H1 (cell line): ENCODE measurements around the gene SPOPL. TPM values are rescaled to one million over a fixed set of nuclear protein-coding genes. Genes with fewer than 3 reads are reported as not detected.
A peak's percentile ranks its signal among the peaks of the same experiment; 100 is the strongest.

ENCODE experiments used
- CTCF ChIA-PET: fragments of 300-600 bp; sonication (Branson Sonifier 250); formaldehyde crosslinking; loops from one replicate; lab custom pipeline; 2021; ENCODE audit not compliant: partially characterized antibody; lab: Charles Lee
- POLR2A ChIA-PET: fragments of 300-600 bp; sonication (Branson Sonifier 250); formaldehyde crosslinking; loops from one replicate; lab custom pipeline; 2021; ENCODE audit warnings: inconsistent platforms; ENCODE audit not compliant: partially characterized antibody; lab: Charles Lee
- DNase-seq, 2 experiments: peaks; one replicate each; pipeline versions ENCODE4 v3.0.0 to v3.0.0-alpha.2; 2010 to 2022; ENCODE audit warnings: low spot score in 2 of 2, low read depth in 1 of 2, mixed read lengths in 1 of 2
- FAIRE-seq: peaks from 2 replicates; lab custom pipeline; 2011; peaks lifted over from hg19 to GRCh38; lab: Jason Lieb, UNC
- H2AFZ ChIP-seq: 2 replicates; pipeline ENCODE4 v1.8.1; 2012; ENCODE audit warnings: low read length, inconsistent platforms
- H2AK5ac ChIP-seq: 2 replicates; pipeline ENCODE4 v1.6.1; 2013; ENCODE audit warnings: low read depth, low read length
- H2BK120ac ChIP-seq: replicated peaks from 2 replicates; pipeline ENCODE3; 2013; ENCODE audit warnings: low read depth, low read length, inconsistent platforms
- H2BK12ac ChIP-seq: 2 replicates; pipeline ENCODE4 v1.6.1; 2013; ENCODE audit warnings: low read depth, low read length
- H2BK15ac ChIP-seq: 2 replicates; pipeline ENCODE4 v1.6.1; 2013; ENCODE audit warnings: low read length
- H2BK20ac ChIP-seq: 2 replicates; pipeline ENCODE4 v1.6.1; 2013; ENCODE audit warnings: low read length
- H2BK5ac ChIP-seq: 2 replicates; pipeline ENCODE4 v1.6.1; 2013; ENCODE audit warnings: low read depth, low read length
- H3K14ac ChIP-seq: 2 replicates; pipeline ENCODE4 v1.6.1; 2013; ENCODE audit warnings: inconsistent platforms; ENCODE audit not compliant: insufficient read length
- H3K18ac ChIP-seq: 2 replicates; pipeline ENCODE4 v1.6.1; 2013; ENCODE audit warnings: low read length; ENCODE audit errors: extremely low read depth
- H3K23ac ChIP-seq: 2 replicates; pipeline ENCODE4 v1.6.1; 2013; ENCODE audit warnings: inconsistent platforms; ENCODE audit not compliant: insufficient read length
- H3K23me2 ChIP-seq: 2 replicates; pipeline ENCODE4 v1.6.1; 2013; ENCODE audit warnings: low read depth, low read length
- H3K27ac ChIP-seq: 2 replicates; pipeline ENCODE4 v1.6.1; 2011; ENCODE audit warnings: low read depth, low read length, inconsistent platforms
- H3K27me3 ChIP-seq, 4 experiments: replicated peaks in 1 of 4; 1 replicate in 1 of 4; 2 replicates in 3 of 4; pipeline versions ENCODE4 v1.6.1 to v1.8.1; 2011 to 2013; ENCODE audit warnings: low read length in 3 of 4, mild to moderate bottlenecking in 3 of 4, inconsistent platforms in 2 of 4, mixed read lengths in 2 of 4, moderate library complexity in 1 of 4; ENCODE audit not compliant: control insufficient read depth in 3 of 4, insufficient read depth in 3 of 4; ENCODE audit errors: extremely low read depth in 1 of 4
- H3K36me3 ChIP-seq, 4 experiments: 2 replicates each; pipeline versions ENCODE4 v1.6.1 to v1.8.1; 2011 to 2013; ENCODE audit warnings: mild to moderate bottlenecking in 4 of 4, low read length in 3 of 4, moderate library complexity in 2 of 4, control low read depth in 1 of 4, inconsistent platforms in 1 of 4; ENCODE audit not compliant: insufficient read depth in 4 of 4, control insufficient read depth in 2 of 4
- H3K4ac ChIP-seq: replicated peaks from 2 replicates; pipeline ENCODE3; 2013; ENCODE audit warnings: low read length, low read depth, mixed read lengths, inconsistent platforms; ENCODE audit not compliant: insufficient read length
- H3K4me1 ChIP-seq, 4 experiments: replicated peaks in 1 of 4; 1 replicate in 1 of 4; 2 replicates in 3 of 4; pipeline versions ENCODE4 v1.6.1 to v1.8.1; 2011 to 2013; ENCODE audit warnings: low read length in 3 of 4, inconsistent platforms in 2 of 4, mixed read lengths in 1 of 4; ENCODE audit not compliant: insufficient read depth in 4 of 4, control insufficient read depth in 3 of 4
- H3K4me2 ChIP-seq, 2 experiments: 2 replicates each; pipeline versions ENCODE4 v1.6.1 to v1.8.1; 2011 to 2013; ENCODE audit warnings: low read depth in 2 of 2, low read length in 2 of 2, control low read depth in 1 of 2, inconsistent platforms in 1 of 2, mild to moderate bottlenecking in 1 of 2; ENCODE audit not compliant: insufficient read depth in 1 of 2
- H3K4me3 ChIP-seq, 4 experiments: fragments of 200-600, 300-600 bp in 1 of 4; sonication (generic), shearing (Covaris generic), sonication (Bioruptor Twin) in 1 of 4; 2 replicates each; pipeline versions ENCODE4 v1.5.1 to v1.8.1; 2011 to 2016; ENCODE audit warnings: low read length in 4 of 4, low read depth in 3 of 4, control low read depth in 2 of 4, inconsistent platforms in 2 of 4, mild to moderate bottlenecking in 2 of 4, mixed read lengths in 1 of 4, moderate library complexity in 1 of 4; ENCODE audit not compliant: insufficient read depth in 2 of 4; ENCODE audit errors: extremely low read depth in 1 of 4
- H3K56ac ChIP-seq: replicated peaks from 2 replicates; pipeline ENCODE3; 2013; ENCODE audit warnings: low read depth, mild to moderate bottlenecking, mixed read lengths, low read length, inconsistent platforms; ENCODE audit not compliant: insufficient read length
- H3K79me1 ChIP-seq: 2 replicates; pipeline ENCODE4 v1.6.1; 2013; ENCODE audit warnings: low read depth, low read length, control low read depth
- H3K79me2 ChIP-seq, 2 experiments: 2 replicates each; pipeline versions ENCODE4 v1.6.1 to v1.8.1; 2012 to 2013; ENCODE audit warnings: low read length in 2 of 2, mild to moderate bottlenecking in 2 of 2, inconsistent platforms in 1 of 2; ENCODE audit not compliant: insufficient read depth in 2 of 2, control insufficient read depth in 1 of 2
- H3K9ac ChIP-seq, 4 experiments: replicated peaks in 1 of 4; 1 replicate in 1 of 4; 2 replicates in 3 of 4; pipeline versions ENCODE4 v1.6.1 to v1.8.1; 2011 to 2013; ENCODE audit warnings: low read depth in 3 of 4, low read length in 3 of 4, control low read depth in 2 of 4, mild to moderate bottlenecking in 2 of 4, moderate library complexity in 2 of 4, inconsistent platforms in 1 of 4; ENCODE audit errors: extremely low read depth in 1 of 4
- H3K9me3 ChIP-seq, 2 experiments: 2 replicates each; pipeline versions ENCODE4 v1.6.1 to v1.8.1; 2012 to 2013; ENCODE audit warnings: mild to moderate bottlenecking in 2 of 2, moderate library complexity in 2 of 2, control low read depth in 1 of 2, inconsistent platforms in 1 of 2, low read depth in 1 of 2, low read length in 1 of 2, mixed read lengths in 1 of 2; ENCODE audit not compliant: insufficient read depth in 2 of 2
- H4K20me1 ChIP-seq, 2 experiments: replicated peaks in 1 of 2; 2 replicates each; pipeline versions ENCODE3 to v1.8.1; 2011 to 2013; ENCODE audit warnings: inconsistent platforms in 2 of 2, low read length in 2 of 2, mild to moderate bottlenecking in 1 of 2; ENCODE audit not compliant: insufficient read depth in 2 of 2, control insufficient read depth in 1 of 2
- H4K5ac ChIP-seq: 2 replicates; pipeline ENCODE4 v1.6.1; 2013; ENCODE audit warnings: low read length, low read depth, mixed read lengths, inconsistent platforms; ENCODE audit not compliant: insufficient read length
- H4K8ac ChIP-seq: 2 replicates; pipeline ENCODE4 v1.8.0; 2013; ENCODE audit warnings: mild to moderate bottlenecking, moderate library complexity, low read length, inconsistent platforms; ENCODE audit not compliant: insufficient read depth; ENCODE audit errors: extremely low read depth
- H4K91ac ChIP-seq: replicated peaks from 2 replicates; pipeline ENCODE3; 2013; ENCODE audit warnings: low read length, mixed read lengths, inconsistent platforms; ENCODE audit not compliant: insufficient read length
- CEBPB ChIP-seq: IDR thresholded peaks from 2 replicates; pipeline ENCODE4 v1.6.1; 2012; ENCODE audit warnings: low read depth, low read length
- CTBP2 ChIP-seq: IDR thresholded peaks from 2 replicates; pipeline ENCODE4 v1.7.0; 2011; ENCODE audit warnings: borderline replicate concordance, mild to moderate bottlenecking, moderate library complexity, mixed read lengths, low read length; ENCODE audit not compliant: insufficient read depth, insufficient read length
- GTF2F1 ChIP-seq: IDR thresholded peaks from 2 replicates; pipeline ENCODE4 v1.6.1; 2012; ENCODE audit warnings: low read depth, low read length, improper control_type of control experiment, borderline replicate concordance
- PHF8 ChIP-seq: fragments of 200-600 bp; sonication (generic); conservative IDR thresholded peaks from 2 replicates; pipeline ENCODE4 v1.7.1; 2012; ENCODE audit warnings: low read depth, mild to moderate bottlenecking, inconsistent platforms, low read length, moderate library complexity
- RAD21 ChIP-seq, 2 experiments: IDR thresholded peaks in 1 of 2; conservative IDR thresholded peaks in 1 of 2; 2 replicates each; pipeline ENCODE4 v1.6.1; 2011; ENCODE audit warnings: low read depth in 2 of 2, low read length in 2 of 2, improper control_type of control experiment in 1 of 2, inconsistent platforms in 1 of 2, mild to moderate bottlenecking in 1 of 2, moderate library complexity in 1 of 2
- RBBP5 ChIP-seq: IDR thresholded peaks from 2 replicates; pipeline ENCODE4 v1.7.1; 2012; ENCODE audit warnings: low read depth, mild to moderate bottlenecking, inconsistent platforms, low read length, moderate library complexity, borderline replicate concordance
- RXRA ChIP-seq: IDR thresholded peaks from 2 replicates; pipeline ENCODE4 v1.6.1; 2011; ENCODE audit warnings: low read depth, mild to moderate bottlenecking, low read length, moderate library complexity; ENCODE audit not compliant: insufficient read depth
- SIRT6 ChIP-seq: IDR thresholded peaks from one replicate; pipeline ENCODE4 v1.7.1; 2012; ENCODE audit warnings: low read length, inconsistent platforms
- TAF1 ChIP-seq: IDR thresholded peaks from 2 replicates; pipeline ENCODE4 v1.6.1; 2011; ENCODE audit warnings: mild to moderate bottlenecking, low read depth, low read length
- TBP ChIP-seq: IDR thresholded peaks from 2 replicates; pipeline ENCODE4 v1.6.1; 2011; ENCODE audit warnings: low read depth, low read length, improper control_type of control experiment
- YY1 ChIP-seq: IDR thresholded peaks from 2 replicates; pipeline ENCODE4 v1.6.1; 2011; ENCODE audit warnings: low read depth, mild to moderate bottlenecking, low read length
- WGBS, 2 experiments: shearing (Covaris generic) in 1 of 2; methylation state at CpG; one replicate each; pipeline versions ENCODE4 v1.1.6 to v1.1.7; 2013 to 2015; ENCODE audit warnings: low lambda C conversion rate in 2 of 2, mixed read lengths in 2 of 2, inconsistent platforms in 1 of 2, low coverage in 1 of 2, missing lambda C conversion rate in 1 of 2; ENCODE audit not compliant: insufficient replicate concordance in 2 of 2, insufficient coverage in 1 of 2, insufficient read length in 1 of 2; ENCODE audit errors: extremely low coverage in 1 of 2, missing lambda C conversion rate in 1 of 2; 5-methylcytosine and 5-hydroxymethylcytosine counted together
- polyA plus RNA-seq, 7 experiments: library from polyadenylated mRNA; depleted of rRNA in 3 of 7; stranded (reverse) in 5 of 7; unstranded in 2 of 7; fragments of >200 nt in 5 of 7; fragments of 200-250 nt in 2 of 7; gene quantifications; 1 replicate in 5 of 7; 2 replicates in 1 of 7; 4 replicates in 1 of 7; pipeline versions ENCODE4 v1.2.1 to v1.2.3, GENCODE V29; 2011 to 2013; ENCODE audit warnings: missing spikeins in 2 of 7, mixed read lengths in 2 of 7
- total RNA-seq: library from RNA; stranded (reverse); fragmentation: NEBNext Ultra II Directional; extraction: Animal tissue kit (Norgen Biotek cat#: 25700); gene quantifications from 2 replicates; pipeline ENCODE4 v1.2.1, GENCODE V29; 2021
- TF ChIP-seq, protein P1 (sequence below), 3 experiments: IDR thresholded peaks; 1 replicate in 2 of 3; 2 replicates in 1 of 3; pipeline versions ENCODE4 v1.5.1 to v1.6.1; 2011; ENCODE audit warnings: low read length in 3 of 3, mild to moderate bottlenecking in 3 of 3, inconsistent platforms in 2 of 3, low read depth in 1 of 3, moderate library complexity in 1 of 3; ENCODE audit not compliant: insufficient read depth in 1 of 3; ENCODE audit errors: control extremely low read depth in 1 of 3

The SPOPL gene
- total and polyA plus RNA-seq, 2 of the 8 experiments (the other 6 are each of a cell fraction or from before 2014, with no cell fraction given): 1.9 to 14.5 TPM

DNA sequence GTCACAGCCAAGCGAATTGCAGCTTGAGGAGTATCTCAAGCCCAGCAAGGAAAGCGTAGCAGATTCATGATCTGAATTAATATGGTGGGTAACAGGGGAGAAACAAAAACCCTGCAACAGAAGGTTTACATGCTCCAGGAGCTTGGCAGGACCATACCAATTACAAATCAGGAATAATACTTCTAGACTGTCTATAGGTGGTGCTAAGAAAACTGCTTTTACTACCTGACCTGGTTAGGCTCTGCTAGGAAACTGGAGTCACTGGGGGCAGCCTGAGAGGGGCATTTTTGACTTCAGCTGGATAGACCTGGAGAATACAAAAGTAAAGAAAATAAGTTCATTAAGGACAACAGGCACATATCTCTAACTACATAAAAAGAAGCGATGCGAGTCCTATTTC is 24.6 kb upstream of the SPOPL start:
- Histone ChIP-seq H3K27me3 (no peaks in the 10 kb centered on the region), H3K9ac (no peak overlapping the region), H3K4ac (no peak overlapping the region), H2BK20ac (no peak overlapping the region), H3K23ac (no peak overlapping the region), H3K79me1 (no peaks in the 10 kb centered on the region), H4K5ac (no peak overlapping the region), H2AK5ac (no peak overlapping the region), H3K18ac (no peak overlapping the region), H3K9me3 (no peaks in the 10 kb centered on the region), H3K23me2 (no peaks in the 10 kb centered on the region; the same call in 1 of the 2 replicates), H3K4me1 (no peaks in the 10 kb centered on the region), H4K8ac (no peak overlapping the region), H3K56ac (no peak overlapping the region), H2AFZ (no peak overlapping the region), H3K4me3 (no peak overlapping the region), H2BK15ac (no peak overlapping the region), H3K79me2 (no peaks in the 10 kb centered on the region), H2BK5ac (no peak overlapping the region), H2BK12ac (no peak overlapping the region), H3K14ac (no peak overlapping the region), H4K20me1 (no peaks in the 10 kb centered on the region), H4K91ac (no peak overlapping the region), H3K4me2 (no peak overlapping the region), H2BK120ac (no peak overlapping the region), H3K36me3 (no peaks in the 10 kb centered on the region), H3K27ac (no peak overlapping the region)
- 90% methylated on average over 4 of the region's 4 CpGs; no CpG with 5 or more reads in 1 of the 2 experiments for WGBS, 2 experiments
- no peak for FAIRE-seq
- ChIA-PET CTCF (interaction anchor here (0.9 to 1.5 kb wide), 7 partner anchors 9 to 352 kb away, joined by 3 to 7 read pairs (median 4); no protein-coding TSS in a partner anchor), POLR2A (no interaction called here)
- DNase-seq: no peak
- TF ChIP-seq GTF2F1 (no peak), TAF1 (no peak), CEBPB (no peak), TBP (no peak), SIRT6 (no peak), YY1 (no peak), RBBP5 (no peak), RAD21 (IDR thresholded peaks at IDR 0.05 in 1 of 2, conservative IDR thresholded peaks at IDR 0.05 in 1 of 2; ENCODE audit: low read depth in 2 of 2, low read length in 2 of 2) (peak; percentile 47 to 49), RXRA (no peak), PHF8 (no peak), CTBP2 (no peak)
- TF ChIP-seq, protein P1, sequence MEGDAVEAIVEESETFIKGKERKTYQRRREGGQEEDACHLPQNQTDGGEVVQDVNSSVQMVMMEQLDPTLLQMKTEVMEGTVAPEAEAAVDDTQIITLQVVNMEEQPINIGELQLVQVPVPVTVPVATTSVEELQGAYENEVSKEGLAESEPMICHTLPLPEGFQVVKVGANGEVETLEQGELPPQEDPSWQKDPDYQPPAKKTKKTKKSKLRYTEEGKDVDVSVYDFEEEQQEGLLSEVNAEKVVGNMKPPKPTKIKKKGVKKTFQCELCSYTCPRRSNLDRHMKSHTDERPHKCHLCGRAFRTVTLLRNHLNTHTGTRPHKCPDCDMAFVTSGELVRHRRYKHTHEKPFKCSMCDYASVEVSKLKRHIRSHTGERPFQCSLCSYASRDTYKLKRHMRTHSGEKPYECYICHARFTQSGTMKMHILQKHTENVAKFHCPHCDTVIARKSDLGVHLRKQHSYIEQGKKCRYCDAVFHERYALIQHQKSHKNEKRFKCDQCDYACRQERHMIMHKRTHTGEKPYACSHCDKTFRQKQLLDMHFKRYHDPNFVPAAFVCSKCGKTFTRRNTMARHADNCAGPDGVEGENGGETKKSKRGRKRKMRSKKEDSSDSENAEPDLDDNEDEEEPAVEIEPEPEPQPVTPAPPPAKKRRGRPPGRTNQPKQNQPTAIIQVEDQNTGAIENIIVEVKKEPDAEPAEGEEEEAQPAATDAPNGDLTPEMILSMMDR (IDR thresholded peaks at IDR 0.05; ENCODE audit: control extremely low read depth in 1 of 3, insufficient read depth in 1 of 3, low read depth in 1 of 3, low read length in 3 of 3): peak in 1 of 3 experiments; percentile 26; a peak in 2 of 4 replicates
